ENCODE results near the gene TDRD12.
"Not testable (repeated sequence)": the region's sequence is repeated elsewhere in the genome, so short reads cannot be mapped to it uniquely, and the experiment has no call there.

Gene TDRD12

GRCh38 chr19:32702010-32702409 lies 17.6 kb upstream of the TDRD12 start:
- TF ChIP-seq CTCF (conservative IDR thresholded peaks at IDR 0.05): no peak
- H3K27ac ChIP-seq: peak overlapping the region; percentile 48

GRCh38 chr19:32704006-32704405 lies 15.6 kb upstream of the TDRD12 start:
- H3K27ac ChIP-seq: not testable (repeated sequence)

GRCh38 chr19:32708457-32708856 lies 11.1 kb upstream of the TDRD12 start:
- TF ChIP-seq CTCF (conservative IDR thresholded peaks at IDR 0.05): no peak
- H3K27ac ChIP-seq: no peak overlapping the region

GRCh38 chr19:32709032-32709431 lies 10.5 kb upstream of the TDRD12 start:
- H3K27ac ChIP-seq: no peak overlapping the region
- no peak for TF ChIP-seq CTCF (conservative IDR thresholded peaks at IDR 0.05)

GRCh38 chr19:32711747-32712146 lies 7.8 kb upstream of the TDRD12 start:
- TF ChIP-seq CTCF (conservative IDR thresholded peaks at IDR 0.05): no peak

GRCh38 chr19:32716203-32716602 lies 3.4 kb upstream of the TDRD12 start:
- H3K27ac ChIP-seq: not testable (repeated sequence)

More at GRCh38 chr19:32711747-32712146, 7.8 kb upstream of the TDRD12 start:
- H3K27ac ChIP-seq: no peak overlapping the region

- H3K27ac ChIP-seq: peak overlapping the region; percentile 24
- TF ChIP-seq CTCF (conservative IDR thresholded peaks at IDR 0.05): no peak
These were observed 2.1 kb upstream of the TDRD12 start for GRCh38 chr19:32717496-32717895.

- peak overlapping the region; percentile 24 for H3K27ac ChIP-seq
- TF ChIP-seq CTCF (conservative IDR thresholded peaks at IDR 0.05): no peak
These were observed 1.3 kb upstream of the TDRD12 start for GRCh38 chr19:32718286-32718685.

All from VCaP (cell line).